CD8-positive, alpha-beta memory T cell (primary cell): ENCODE data around the gene ACSBG1. TPM values are rescaled to one million over a fixed set of nuclear protein-coding genes. Genes with fewer than 3 reads are reported as not detected.

ENCODE experiments used
- CTCF ChIA-PET: fragments of 350-600 bp; sonication (Branson Sonifier 250); formaldehyde crosslinking; loops from one replicate; lab custom pipeline; 2021; ENCODE audit warnings: antibody characterized with exemption; lab: Charles Lee
- POLR2A ChIA-PET: fragments of 350-600 bp; sonication (Branson Sonifier 250); formaldehyde crosslinking; loops from one replicate; lab custom pipeline; 2021; ENCODE audit warnings: antibody characterized with exemption; lab: Charles Lee
- DNase-seq, 5 donors: peaks; one replicate each; pipeline versions ENCODE4 v3.0.0 to v3.0.0-alpha.2; 2020 to 2022; ENCODE audit warnings: mixed read lengths in 1 of 5
- H3K27ac ChIP-seq: one replicate; pipeline ENCODE4 v1.7.0; 2013; ENCODE audit warnings: low read depth, mild to moderate bottlenecking, low read length, moderate library complexity
- H3K27me3 ChIP-seq: 2 replicates; pipeline ENCODE4 v1.7.0; 2013; ENCODE audit warnings: low read length, mild to moderate bottlenecking; ENCODE audit not compliant: insufficient read depth, poor library complexity, severe bottlenecking
- H3K36me3 ChIP-seq: 2 replicates; pipeline ENCODE4 v1.7.0; 2013; ENCODE audit warnings: mild to moderate bottlenecking, low read length, moderate library complexity; ENCODE audit not compliant: insufficient read depth
- H3K4me1 ChIP-seq: 2 replicates; pipeline ENCODE4 v1.7.0; 2013; ENCODE audit warnings: mild to moderate bottlenecking, low read length, moderate library complexity; ENCODE audit not compliant: insufficient read depth
- H3K4me3 ChIP-seq: 2 replicates; pipeline ENCODE4 v1.7.0; 2013; ENCODE audit warnings: mild to moderate bottlenecking, low read length
- H3K9me3 ChIP-seq: 2 replicates; pipeline ENCODE4 v1.7.0; 2013; ENCODE audit warnings: mild to moderate bottlenecking, low read length
- H3K27ac Mint-ChIP-seq, 8 donors: one replicate each; pipeline ENCODE4 v1.8.0; 2020 to 2021; ENCODE audit warnings: mixed read lengths in 8 of 8, mild to moderate bottlenecking in 6 of 8, inconsistent platforms in 3 of 8, moderate library complexity in 3 of 8
- H3K27me3 Mint-ChIP-seq, 2 donors: one replicate each; pipeline ENCODE4 v1.8.0; 2020 to 2021; ENCODE audit warnings: mixed read lengths in 2 of 2, mild to moderate bottlenecking in 1 of 2, moderate library complexity in 1 of 2
- H3K36me3 Mint-ChIP-seq, 3 donors: one replicate each; pipeline ENCODE4 v1.8.0; 2020 to 2021; ENCODE audit warnings: mixed read lengths in 3 of 3, inconsistent platforms in 1 of 3, mild to moderate bottlenecking in 1 of 3
- H3K4me1 Mint-ChIP-seq, 3 donors: one replicate each; pipeline ENCODE4 v1.8.0; 2020 to 2021; ENCODE audit warnings: mixed read lengths in 3 of 3, inconsistent platforms in 1 of 3, mild to moderate bottlenecking in 1 of 3
- H3K4me3 Mint-ChIP-seq, 7 donors: one replicate each; pipeline ENCODE4 v1.8.0; 2020 to 2021; ENCODE audit warnings: mixed read lengths in 7 of 7, mild to moderate bottlenecking in 6 of 7, moderate library complexity in 4 of 7, inconsistent platforms in 2 of 7
- H3K9me3 Mint-ChIP-seq, 5 donors: one replicate each; pipeline ENCODE4 v1.8.0; 2020 to 2022; ENCODE audit warnings: mixed read lengths in 5 of 5, mild to moderate bottlenecking in 3 of 5, moderate library complexity in 2 of 5, inconsistent platforms in 1 of 5
- polyA plus RNA-seq: library from polyadenylated mRNA; unstranded; fragments of 300-500 nt; fragmentation: Illumina TruSeq; gene quantifications from one replicate; pipeline ENCODE4 v1.2.3, GENCODE V29; 2021
- total RNA-seq, 2 experiments: library from RNA; stranded (reverse); gene quantifications; one replicate each; pipeline ENCODE4 v1.2.3, GENCODE V29; 2021

The ACSBG1 gene
- total and polyA plus RNA-seq, 3 experiments from 2014 or later: 0.06 TPM; not detected in 2

- CTCF ChIA-PET: interaction anchor here (1.3 to 3.3 kb wide), 3 partner anchors 9 to 97 kb away, joined by 3 to 20 read pairs (median 4); no protein-coding TSS in a partner anchor
- no peak overlapping the region for H3K4me3 Mint-ChIP-seq
- Histone ChIP-seq H3K4me3 (no peak overlapping the region), H3K36me3 (no peaks in the 10 kb centered on the region), H3K27me3 (no peaks in the 10 kb centered on the region), H3K9me3 (no peaks in the 10 kb centered on the region), H3K27ac (no peak overlapping the region), H3K4me1 (no peaks in the 10 kb centered on the region)
- H3K4me1 Mint-ChIP-seq: no peaks in the 10 kb centered on the region
- H3K9me3 Mint-ChIP-seq: no peaks in the 10 kb centered on the region
- H3K27me3 Mint-ChIP-seq: peaks cover 0 to 2% of the 10 kb centered on the region in 2 donors
- POLR2A ChIA-PET: no interaction called here
- H3K36me3 Mint-ChIP-seq: no peaks in the 10 kb centered on the region
- DNase-seq: no peak
- no peak overlapping the region for H3K27ac Mint-ChIP-seq
These were observed 29.7 kb downstream of the ACSBG1 start for GRCh38 chr15:78204351-78205309.

DNA sequence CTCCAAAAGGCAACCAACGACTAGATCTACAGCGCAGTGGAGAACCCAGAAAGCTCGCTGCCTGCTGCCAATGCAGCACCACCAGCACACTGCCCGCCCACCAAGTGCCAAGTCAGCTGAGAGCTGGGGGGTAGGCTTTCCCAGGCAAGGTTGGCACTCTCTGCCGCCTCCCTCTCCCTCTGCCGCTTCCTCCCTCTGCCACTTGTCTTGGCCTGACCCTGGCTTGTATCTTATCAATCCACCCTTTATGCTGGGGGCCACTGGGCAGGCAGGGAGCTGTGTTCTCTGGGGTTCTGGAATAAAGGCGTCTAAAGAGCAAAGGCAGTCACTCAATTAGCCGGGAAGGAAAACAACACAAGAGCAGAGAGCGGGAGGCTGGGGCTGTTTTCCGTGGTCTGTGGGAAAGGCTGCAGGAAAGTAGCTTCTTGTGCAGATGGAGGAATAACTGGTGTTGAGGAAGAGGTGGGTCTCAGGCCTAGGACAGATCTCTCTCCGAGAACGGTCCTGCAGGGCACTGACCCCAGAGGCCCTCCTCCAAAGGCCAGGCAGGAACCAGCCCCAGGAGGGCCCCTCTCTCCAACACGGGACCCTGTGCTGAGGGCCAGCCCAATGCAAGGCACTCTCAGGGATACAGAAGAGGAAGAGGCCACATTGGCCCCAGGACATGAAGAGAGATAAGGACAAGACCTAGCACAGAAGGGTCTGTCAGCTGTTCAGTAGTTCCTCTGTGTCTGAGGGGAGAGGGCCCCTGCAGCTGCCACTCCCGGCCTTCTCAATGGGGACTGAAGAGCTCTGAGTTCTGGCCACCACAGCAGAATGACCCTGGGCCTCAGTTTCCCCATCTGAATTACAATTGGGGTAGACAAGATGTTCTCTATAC is 30.8 kb downstream of the ACSBG1 start:
- H3K27ac ChIP-seq: no peak overlapping the region
- DNase-seq: no peak
- no peak overlapping the region for H3K27ac Mint-ChIP-seq

DNA sequence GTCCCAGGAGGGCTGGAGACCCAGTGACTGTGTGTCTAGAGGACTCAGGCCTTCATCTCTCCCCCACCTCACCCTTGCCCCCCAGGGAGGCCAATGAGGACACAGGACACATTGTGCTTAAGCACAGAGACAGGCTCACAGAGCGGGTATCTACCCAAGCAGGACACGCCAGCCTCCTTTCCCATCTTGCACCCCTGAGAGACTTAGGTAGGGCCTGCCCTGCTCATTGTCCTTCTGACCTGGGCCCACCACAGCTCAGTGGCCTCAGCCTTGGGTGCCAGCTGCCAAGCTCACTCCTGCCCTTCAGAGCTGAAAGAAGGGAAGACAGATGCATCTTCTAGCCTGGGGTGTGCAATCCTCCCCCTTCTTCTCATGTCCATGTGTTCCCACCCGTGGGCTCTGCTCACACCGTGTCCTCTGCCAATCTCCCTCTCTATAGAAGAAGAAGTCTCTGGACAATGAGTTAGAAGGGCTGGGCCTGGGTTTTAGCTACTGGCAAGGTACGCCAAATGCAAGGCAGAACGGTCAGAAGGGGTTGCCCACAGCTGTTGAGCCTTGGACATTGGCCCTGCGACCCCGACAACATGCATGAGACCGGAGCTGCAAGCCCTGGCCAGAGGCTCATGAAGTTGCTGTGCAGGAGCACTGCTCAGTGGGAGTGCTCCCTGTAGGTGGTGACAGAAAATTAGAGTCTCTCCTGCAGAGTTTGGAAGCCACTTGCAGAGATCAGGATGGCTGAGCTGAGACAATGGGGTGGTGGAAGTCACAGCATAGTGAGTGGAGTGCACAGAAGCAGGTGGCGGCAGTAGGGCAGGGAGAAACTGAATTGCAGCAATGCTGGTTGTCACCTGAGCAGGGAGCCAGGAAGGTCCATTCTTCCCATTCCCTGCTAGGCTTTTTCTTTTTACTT is 32.8 kb downstream of the ACSBG1 start:
- Histone ChIP-seq H3K9me3 (no peaks in the 10 kb centered on the region), H3K27me3 (no peaks in the 10 kb centered on the region), H3K27ac (no peak overlapping the region), H3K4me3 (no peak overlapping the region), H3K4me1 (no peaks in the 10 kb centered on the region), H3K36me3 (no peaks in the 10 kb centered on the region)
- H3K27ac Mint-ChIP-seq: peak overlapping the region in 1 of 8 donors; percentile 32
- H3K27me3 Mint-ChIP-seq: no peaks in the 10 kb centered on the region
- POLR2A ChIA-PET: no interaction called here
- CTCF ChIA-PET: interaction anchor here (1.6 kb wide), 1 partner anchor 93 kb away, joined by 4 read pairs; no protein-coding TSS in a partner anchor
- DNase-seq: no peak
- no peaks in the 10 kb centered on the region for H3K36me3 Mint-ChIP-seq
- no peaks in the 10 kb centered on the region for H3K4me1 Mint-ChIP-seq
- H3K9me3 Mint-ChIP-seq: no peaks in the 10 kb centered on the region
- H3K4me3 Mint-ChIP-seq: no peak overlapping the region

More for the DNA sequence above, 30.8 kb downstream of the ACSBG1 start:
- CTCF ChIA-PET: interaction anchor here (1.5 to 3.3 kb wide), 3 partner anchors 8 to 95 kb away, joined by 4 to 20 read pairs (median 4); no protein-coding TSS in a partner anchor
- H3K4me1 Mint-ChIP-seq: no peaks in the 10 kb centered on the region
- no peaks in the 10 kb centered on the region for H3K36me3 Mint-ChIP-seq
- Histone ChIP-seq H3K27me3 (no peaks in the 10 kb centered on the region), H3K36me3 (no peaks in the 10 kb centered on the region), H3K9me3 (no peaks in the 10 kb centered on the region), H3K4me1 (no peaks in the 10 kb centered on the region), H3K4me3 (no peak overlapping the region)
- H3K27me3 Mint-ChIP-seq: no peaks in the 10 kb centered on the region
- no peaks in the 10 kb centered on the region for H3K9me3 Mint-ChIP-seq
- POLR2A ChIA-PET: no interaction called here
- H3K4me3 Mint-ChIP-seq: no peak overlapping the region

- Histone ChIP-seq H3K4me1 (no peaks in the 10 kb centered on the region), H3K27me3 (no peaks in the 10 kb centered on the region), H3K27ac (no peak overlapping the region), H3K9me3 (no peaks in the 10 kb centered on the region), H3K36me3 (no peaks in the 10 kb centered on the region), H3K4me3 (no peak overlapping the region)
- Mint-ChIP-seq H3K27ac (peak overlapping the region in 2 of 8 donors; percentile 17 to 26), H3K4me1 (no peaks in the 10 kb centered on the region), H3K4me3 (no peak overlapping the region), H3K27me3 (no peaks in the 10 kb centered on the region), H3K36me3 (no peaks in the 10 kb centered on the region), H3K9me3 (no peaks in the 10 kb centered on the region)
- ChIA-PET CTCF (interaction anchor here (1.3 kb wide), 1 partner anchor 90 kb away, joined by 3 read pairs; no protein-coding TSS in a partner anchor), POLR2A (no interaction called here)
- no peak for DNase-seq
These were observed 34.0 kb downstream of the ACSBG1 start for GRCh38 chr15:78200276-78200930.

GRCh38 chr15:78197632-78198031 is 36.7 kb downstream of the ACSBG1 start:
- Mint-ChIP-seq H3K4me1 (no peaks in the 10 kb centered on the region), H3K4me3 (no peak overlapping the region), H3K9me3 (no peaks in the 10 kb centered on the region), H3K36me3 (no peaks in the 10 kb centered on the region), H3K27me3 (no peaks in the 10 kb centered on the region), H3K27ac (no peak overlapping the region)
- Histone ChIP-seq H3K4me1 (no peaks in the 10 kb centered on the region), H3K4me3 (no peak overlapping the region), H3K27ac (no peak overlapping the region), H3K36me3 (no peaks in the 10 kb centered on the region), H3K9me3 (no peaks in the 10 kb centered on the region), H3K27me3 (no peaks in the 10 kb centered on the region)
- no peak for DNase-seq
- POLR2A ChIA-PET: no interaction called here
- CTCF ChIA-PET: interaction anchor here (3.7 to 5.9 kb wide), 2 partner anchors 42 to 86 kb away, joined by 25 to 101 read pairs; no protein-coding TSS in a partner anchor

DNA sequence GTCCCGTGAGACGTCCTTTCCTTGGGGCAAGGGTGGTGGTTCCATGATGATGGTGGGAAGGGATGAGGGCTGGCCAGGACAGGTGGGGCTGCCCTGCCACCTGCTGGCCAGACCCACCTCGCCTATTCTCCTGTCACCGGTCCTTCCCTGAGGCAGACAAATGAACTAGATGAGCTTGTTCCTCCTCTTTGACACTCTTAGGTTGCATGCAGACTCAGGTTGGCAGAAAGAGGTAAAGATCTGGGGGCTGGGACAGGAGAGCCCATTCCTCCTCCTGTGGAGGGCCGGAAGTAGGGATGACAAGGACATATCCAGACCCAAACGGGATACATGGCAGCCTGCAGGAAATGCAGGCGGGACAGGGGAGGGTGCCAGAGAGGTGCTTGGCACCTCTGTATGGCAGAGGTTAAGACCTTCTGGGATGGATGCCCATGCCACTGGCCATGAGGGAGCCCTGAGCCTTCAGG is 38.6 kb downstream of the ACSBG1 start:
- H3K4me3 Mint-ChIP-seq: no peak overlapping the region
- H3K27me3 Mint-ChIP-seq: no peaks in the 10 kb centered on the region
- Histone ChIP-seq H3K27ac (no peak overlapping the region), H3K4me1 (no peaks in the 10 kb centered on the region), H3K27me3 (no peaks in the 10 kb centered on the region), H3K4me3 (no peak overlapping the region), H3K36me3 (no peaks in the 10 kb centered on the region), H3K9me3 (no peaks in the 10 kb centered on the region)
- no peaks in the 10 kb centered on the region for H3K36me3 Mint-ChIP-seq
- CTCF ChIA-PET: interaction anchor here (0.8 to 5.9 kb wide), 32 partner anchors 9 to 236 kb away, joined by 3 to 101 read pairs (median 6); partner anchors contain the start of genes CIB2 and IDH3A
- peak; percentile 8 to 56 (median 46) for DNase-seq
- H3K4me1 Mint-ChIP-seq: no peaks in the 10 kb centered on the region
- peaks cover 0 to 4% (median 0%) of the 10 kb centered on the region in 5 donors for H3K9me3 Mint-ChIP-seq
- POLR2A ChIA-PET: interaction anchor here (0.5 kb wide), 1 partner anchor 45 kb away, joined by 4 read pairs; no protein-coding TSS in a partner anchor
- H3K27ac Mint-ChIP-seq: peak overlapping the region in 2 of 8 donors; percentile 6 to 67
